GM12878 (cell line): ENCODE results near the gene PIK3R5. TPM values are rescaled to one million over a fixed set of nuclear protein-coding genes. Genes with fewer than 3 reads are reported as not detected.

Source experiments
- ATAC-seq: fragments of 200-7000 bp; cut with Tn5 transposase; 3 replicates; pipeline ENCODE4 v1.9.1; 2020; ENCODE audit warnings: mild to moderate bottlenecking, moderate library complexity
- BruUV-seq: library from RNA; stranded (reverse); fragments of 400-500 nt; replicated peaks from 2 replicates; lab custom pipeline; 2021; lab: Mats Ljungman, UMichigan
- CTCF ChIA-PET: fragments of 300-600 bp; sonication (Branson Sonifier 250); formaldehyde crosslinking; extraction: SDS; loops from one replicate; lab custom pipeline; 2021; ENCODE audit warnings: inconsistent platforms; lab: Yijun Ruan, JAX
- POLR2A ChIA-PET: fragments of 350-600 bp; formaldehyde crosslinking; extraction: SDS; loops from one replicate; lab custom pipeline; 2021; ENCODE audit warnings: inconsistent platforms; lab: Charles Lee
- RAD21 ChIA-PET: fragments of 300-600 bp; sonication (Branson Sonifier 250); formaldehyde crosslinking; loops from one replicate; lab custom pipeline; 2023; ENCODE audit warnings: antibody characterized with exemption; ENCODE audit not compliant: unreplicated experiment; lab: Charles Lee
- SMC1A ChIA-PET: fragments of 300-600 bp; sonication (Branson Sonifier 250); formaldehyde crosslinking; loops from one replicate; lab custom pipeline; 2023; ENCODE audit not compliant: unreplicated experiment, uncharacterized antibody; lab: Charles Lee
- DNase-seq: peaks from one replicate; pipeline ENCODE4 v3.0.0-alpha.2; 2011; ENCODE audit warnings: low read depth, low spot score
- FAIRE-seq: peaks from 3 replicates; lab custom pipeline; 2011; peaks lifted over from hg19 to GRCh38; lab: Jason Lieb, UNC
- H2AFZ ChIP-seq: 2 replicates; pipeline ENCODE4 v1.6.0; 2011; ENCODE audit warnings: low read depth, low read length, control low read depth; ENCODE audit not compliant: control insufficient read depth
- H3K27ac ChIP-seq: 2 replicates; pipeline ENCODE4 v1.5.1; 2011; ENCODE audit warnings: control low read depth; ENCODE audit not compliant: control insufficient read depth, insufficient read depth
- H3K27me3 ChIP-seq, 2 experiments: replicated peaks in 1 of 2; 2 replicates each; pipeline versions ENCODE4 v1.6.0 to v1.6.1; 2011; ENCODE audit warnings: low read length in 1 of 2; ENCODE audit not compliant: control insufficient read depth in 2 of 2, insufficient read depth in 2 of 2
- H3K36me3 ChIP-seq, 2 experiments: 2 replicates each; pipeline ENCODE4 v1.5.1; 2011; ENCODE audit warnings: low read length in 1 of 2; ENCODE audit not compliant: control insufficient read depth in 2 of 2, insufficient read depth in 2 of 2
- H3K4me1 ChIP-seq: 2 replicates; pipeline ENCODE4 v1.6.1; 2011; ENCODE audit warnings: mild to moderate bottlenecking, low read length, moderate library complexity, mixed read lengths; ENCODE audit not compliant: control insufficient read depth, insufficient read depth
- H3K4me2 ChIP-seq: 2 replicates; pipeline ENCODE4 v1.6.0; 2011; ENCODE audit warnings: control low read depth; ENCODE audit not compliant: control insufficient read depth, insufficient read depth
- H3K4me3 ChIP-seq: fragments of 200-600 bp; sonication (generic); 2 replicates; pipeline ENCODE4 v1.5.1; 2016
- H3K79me2 ChIP-seq: 2 replicates; pipeline ENCODE4 v1.6.0; 2011; ENCODE audit warnings: low read length; ENCODE audit not compliant: control insufficient read depth, insufficient read depth
- H3K9ac ChIP-seq: 2 replicates; pipeline ENCODE4 v1.8.0; 2011; ENCODE audit warnings: low read length, control low read depth, mixed read lengths; ENCODE audit not compliant: control insufficient read depth, insufficient read depth
- H3K9me3 ChIP-seq: replicated peaks from 3 replicates; pipeline ENCODE4 v1.5.1; 2011; ENCODE audit warnings: mild to moderate bottlenecking, low read length; ENCODE audit not compliant: control insufficient read depth, insufficient read depth
- H4K20me1 ChIP-seq: 2 replicates; pipeline ENCODE4 v1.6.0; 2011; ENCODE audit not compliant: control insufficient read depth, insufficient read depth
- CBFB ChIP-seq: IDR thresholded peaks from 2 replicates; pipeline ENCODE4 v1.6.1; 2016; ENCODE audit warnings: antibody characterized with exemption, low read depth
- CHD2 ChIP-seq: IDR thresholded peaks from 2 replicates; pipeline ENCODE4 v1.6.1; 2011; ENCODE audit warnings: low read depth, low read length, improper control_type of control experiment, borderline replicate concordance
- DPF2 ChIP-seq: fragments of 450-650 bp; IDR thresholded peaks from 2 replicates; pipeline ENCODE4 v1.6.1; 2017; ENCODE audit warnings: mild to moderate bottlenecking
- FOXK2 ChIP-seq: fragments of 450-650 bp; IDR thresholded peaks from 2 replicates; pipeline ENCODE4 v1.6.1; 2017; ENCODE audit warnings: mild to moderate bottlenecking, moderate library complexity
- GABPA ChIP-seq: IDR thresholded peaks from 2 replicates; pipeline ENCODE4 v1.6.1; 2014; ENCODE audit warnings: antibody characterized with exemption, low read depth, mild to moderate bottlenecking, inconsistent platforms
- HDGF ChIP-seq: fragments of 450-650 bp; IDR thresholded peaks from 2 replicates; pipeline ENCODE4 v1.6.1; 2016; ENCODE audit warnings: antibody characterized with exemption
- KDM1A ChIP-seq: fragments of 200-600 bp; sonication (generic); IDR thresholded peaks from 2 replicates; pipeline ENCODE4 v1.6.1; 2016; ENCODE audit warnings: borderline replicate concordance
- KLF5 ChIP-seq: fragments of 450-650 bp; IDR thresholded peaks from 2 replicates; pipeline ENCODE4 v1.6.1; 2014; ENCODE audit warnings: mild to moderate bottlenecking; ENCODE audit not compliant: partially characterized antibody
- RAD51 ChIP-seq: fragments of 450-650 bp; IDR thresholded peaks from 2 replicates; pipeline ENCODE4 v1.6.1; 2016; ENCODE audit warnings: moderate library complexity, mild to moderate bottlenecking, inconsistent platforms
- RCOR1 ChIP-seq: conservative IDR thresholded peaks from 2 replicates; pipeline ENCODE4 v1.6.1; 2012; ENCODE audit warnings: low read depth, low read length, improper control_type of control experiment
- RUNX3 ChIP-seq: IDR thresholded peaks from 2 replicates; pipeline ENCODE4 v1.6.1; 2012; ENCODE audit warnings: low read length, inconsistent platforms
- SMAD5 ChIP-seq: IDR thresholded peaks from 2 replicates; pipeline ENCODE4 v1.6.1; 2016; ENCODE audit warnings: antibody characterized with exemption, low read depth
- TARDBP ChIP-seq: IDR thresholded peaks from 2 replicates; pipeline ENCODE4 v1.6.1; 2016; ENCODE audit warnings: borderline replicate concordance
- ZNF622 ChIP-seq: fragments of 450-650 bp; IDR thresholded peaks from 2 replicates; pipeline ENCODE4 v1.6.1; 2017; ENCODE audit warnings: mild to moderate bottlenecking, inconsistent platforms
- WGBS: methylation state at CpG from one replicate; pipeline ENCODE4 v1.1.6; 2016; ENCODE audit warnings: low lambda C conversion rate; ENCODE audit not compliant: insufficient replicate concordance, insufficient coverage; ENCODE audit errors: missing lambda C conversion rate; 5-methylcytosine and 5-hydroxymethylcytosine counted together
- in situ Hi-C: fragments of 300-500 bp; cut with MboI; formaldehyde crosslinking; loops from 9 replicates; pipeline ENCODE4 v1.14.3; 2018; ENCODE audit warnings: mixed read lengths
- intact Hi-C: fragments of 100-400 bp; cut with micrococcal nuclease; formaldehyde crosslinking; loops from one replicate; pipeline ENCODE4 v1.14.2; 2022; ENCODE audit not compliant: unreplicated experiment
- polyA plus RNA-seq, 11 experiments: library from polyadenylated mRNA; depleted of rRNA in 4 of 11; unstranded in 6 of 11; stranded (reverse) in 5 of 11; fragments of >200 nt; fragmentation: Nextera tagmentation in 4 of 11; fragmentation: Illumina TruSeq in 1 of 11; extraction: Ambion mirVana in 4 of 11; extraction: Trizol in 1 of 11; gene quantifications; 1 replicate in 1 of 11; 2 replicates in 10 of 11; pipeline versions ENCODE4 v1.2.1 to v1.2.3, GENCODE V29; 2011 to 2016; ENCODE audit warnings: inconsistent platforms in 2 of 11, missing spikeins in 2 of 11, low read depth in 1 of 11
- total RNA-seq, 4 experiments: library from RNA; depleted of rRNA in 3 of 4; stranded (reverse); fragments of >200 nt in 3 of 4; fragmentation: Illumina TruSeq in 1 of 4; extraction: Trizol in 1 of 4; gene quantifications; 2 replicates each; pipeline versions ENCODE4 v1.2.1 to v1.2.3, GENCODE V29; 2013 to 2021
- TF ChIP-seq, protein P1 (sequence below): IDR thresholded peaks from 2 replicates; pipeline ENCODE4 v1.6.1; 2011; ENCODE audit warnings: borderline replicate concordance, low read depth, mild to moderate bottlenecking, moderate library complexity, mixed read lengths, low read length; ENCODE audit not compliant: insufficient read depth; ENCODE audit errors: extremely low read length
- TF ChIP-seq, protein P2 (sequence below): fragments of 450-650 bp; IDR thresholded peaks from 2 replicates; pipeline ENCODE4 v1.6.1; 2017; ENCODE audit warnings: antibody characterized with exemption, mild to moderate bottlenecking, moderate library complexity

The PIK3R5 gene
- total and polyA plus RNA-seq, 10 of the 15 experiments (the other 5 are each of a cell fraction or from before 2014, with no cell fraction given), result 9.5 to 50.8 (median 35.5) TPM

DNA sequence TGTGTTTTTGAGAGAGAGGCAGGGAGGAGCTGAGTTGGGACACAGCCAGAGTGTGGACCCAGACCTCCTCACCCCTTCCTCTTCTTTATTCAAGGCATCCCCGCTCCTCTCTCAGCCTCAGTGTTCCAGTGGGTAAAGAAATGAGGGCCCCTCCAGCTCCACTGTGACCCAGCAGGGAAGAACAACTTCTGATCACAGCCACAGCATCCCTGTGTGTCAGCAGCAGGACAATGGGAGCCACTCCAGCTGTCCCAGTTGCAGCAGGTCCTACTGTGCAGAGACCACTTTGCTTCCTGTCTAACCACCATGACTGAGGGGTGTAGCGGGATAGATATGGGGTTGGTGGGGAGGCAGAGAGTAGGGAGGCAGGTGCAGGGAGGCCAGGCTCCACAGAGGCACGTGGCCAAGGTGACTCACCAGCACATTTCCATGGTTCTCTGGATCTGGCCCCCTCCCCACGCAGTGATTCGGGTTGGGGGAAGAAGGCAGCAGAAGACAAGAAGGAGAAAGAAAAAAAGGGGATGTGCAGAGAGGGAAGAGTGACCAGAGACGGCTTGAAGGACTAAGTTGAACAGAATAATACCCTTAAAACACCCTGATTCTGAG, 24.5 kb downstream of the PIK3R5 start:
- SMC1A ChIA-PET, result interaction anchor here (1.3 to 19.3 kb wide), 8 partner anchors 16 to 49 kb away, joined by 4 to 345 read pairs (median 14); partner anchors contain the start of gene PIK3R5
- Histone ChIP-seq H3K9ac (peak overlapping the region; percentile 67), H3K36me3 (peaks cover 15 to 17% of the 10 kb centered on the region in 2 experiments; a peak in 3 of 4 replicates), H4K20me1 (no peaks in the 10 kb centered on the region), H3K4me2 (peak overlapping the region; percentile 86), H3K9me3 (peaks cover 9% of the 10 kb centered on the region; the same call in 2 of the 3 replicates), H3K4me1 (peaks cover 42% of the 10 kb centered on the region), H3K79me2 (peaks cover 64% of the 10 kb centered on the region), H3K27ac (peak overlapping the region; percentile 94), H3K27me3 (no peaks in the 10 kb centered on the region), H2AFZ (no peak overlapping the region), H3K4me3 (0 out of 2 replicates have a peak overlapping the region, but pooled peaks have one; percentile 15)
- BruUV-seq, result no TSS peak
- in situ Hi-C loops (no loop called here), intact Hi-C loops (loop anchor here (2.0 kb wide), 1 partner anchor 16 kb away; no protein-coding TSS in a partner anchor)
- peak; percentile 20 for ATAC-seq
- 13% methylated on average over 6 of the region's 6 CpGs for WGBS
- no peak for FAIRE-seq
- no peak for DNase-seq
- no peak for TF ChIP-seq DPF2
- 0 out of 2 replicates have a peak, but pooled peaks have one; percentile 7 for TF ChIP-seq CHD2
- no peak for TF ChIP-seq TARDBP
- TF ChIP-seq ZNF622, result no peak
- no peak for TF ChIP-seq FOXK2
- no peak for TF ChIP-seq GABPA
- TF ChIP-seq RUNX3, result 0 out of 2 replicates have a peak, but pooled peaks have one; percentile 3
- no peak for TF ChIP-seq CBFB
- TF ChIP-seq, protein P1, sequence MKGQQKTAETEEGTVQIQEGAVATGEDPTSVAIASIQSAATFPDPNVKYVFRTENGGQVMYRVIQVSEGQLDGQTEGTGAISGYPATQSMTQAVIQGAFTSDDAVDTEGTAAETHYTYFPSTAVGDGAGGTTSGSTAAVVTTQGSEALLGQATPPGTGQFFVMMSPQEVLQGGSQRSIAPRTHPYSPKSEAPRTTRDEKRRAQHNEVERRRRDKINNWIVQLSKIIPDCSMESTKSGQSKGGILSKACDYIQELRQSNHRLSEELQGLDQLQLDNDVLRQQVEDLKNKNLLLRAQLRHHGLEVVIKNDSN, result peak; percentile 52
- peak; percentile 42; the same call in 1 of the 2 replicates for TF ChIP-seq RAD51
- peak; percentile 17; the same call in 1 of the 2 replicates for TF ChIP-seq HDGF
- TF ChIP-seq KDM1A, result no peak
- TF ChIP-seq, protein P2, sequence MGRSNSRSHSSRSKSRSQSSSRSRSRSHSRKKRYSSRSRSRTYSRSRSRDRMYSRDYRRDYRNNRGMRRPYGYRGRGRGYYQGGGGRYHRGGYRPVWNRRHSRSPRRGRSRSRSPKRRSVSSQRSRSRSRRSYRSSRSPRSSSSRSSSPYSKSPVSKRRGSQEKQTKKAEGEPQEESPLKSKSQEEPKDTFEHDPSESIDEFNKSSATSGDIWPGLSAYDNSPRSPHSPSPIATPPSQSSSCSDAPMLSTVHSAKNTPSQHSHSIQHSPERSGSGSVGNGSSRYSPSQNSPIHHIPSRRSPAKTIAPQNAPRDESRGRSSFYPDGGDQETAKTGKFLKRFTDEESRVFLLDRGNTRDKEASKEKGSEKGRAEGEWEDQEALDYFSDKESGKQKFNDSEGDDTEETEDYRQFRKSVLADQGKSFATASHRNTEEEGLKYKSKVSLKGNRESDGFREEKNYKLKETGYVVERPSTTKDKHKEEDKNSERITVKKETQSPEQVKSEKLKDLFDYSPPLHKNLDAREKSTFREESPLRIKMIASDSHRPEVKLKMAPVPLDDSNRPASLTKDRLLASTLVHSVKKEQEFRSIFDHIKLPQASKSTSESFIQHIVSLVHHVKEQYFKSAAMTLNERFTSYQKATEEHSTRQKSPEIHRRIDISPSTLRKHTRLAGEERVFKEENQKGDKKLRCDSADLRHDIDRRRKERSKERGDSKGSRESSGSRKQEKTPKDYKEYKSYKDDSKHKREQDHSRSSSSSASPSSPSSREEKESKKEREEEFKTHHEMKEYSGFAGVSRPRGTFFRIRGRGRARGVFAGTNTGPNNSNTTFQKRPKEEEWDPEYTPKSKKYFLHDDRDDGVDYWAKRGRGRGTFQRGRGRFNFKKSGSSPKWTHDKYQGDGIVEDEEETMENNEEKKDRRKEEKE, result no peak
- TF ChIP-seq RCOR1, result peak; percentile 32; the same call in 1 of the 2 replicates
- no peak for TF ChIP-seq KLF5
- TF ChIP-seq SMAD5, result peak; percentile 38; the same call in 1 of the 2 replicates
- CTCF ChIA-PET, result interaction anchor here (1.2 to 4.9 kb wide), 9 partner anchors 10 to 155 kb away, joined by 3 to 35 read pairs (median 8); partner anchors contain the start of gene PIK3R6
- RAD21 ChIA-PET, result interaction anchor here (1.1 to 7.9 kb wide), 15 partner anchors 8 to 134 kb away, joined by 3 to 122 read pairs (median 7); partner anchors contain the start of gene PIK3R6
- POLR2A ChIA-PET, result interaction anchor here (1.0 to 4.7 kb wide), 9 partner anchors 11 to 54 kb away, joined by 3 to 73 read pairs (median 22); no protein-coding TSS in a partner anchor
